Sigmoid colon (tissue), 4 donors: ENCODE results near the gene NAA80.

Experiments used
- CTCF ChIP-seq, 4 experiments: fragments of 450-650 bp in 3 of 4; fragments of 200-600 bp in 1 of 4; IDR thresholded peaks; one replicate each; pipeline ENCODE4 v1.5.1; 2016 to 2019; ENCODE audit warnings: antibody characterized with exemption in 4 of 4, mild to moderate bottlenecking in 3 of 4, moderate library complexity in 2 of 4
- EP300 ChIP-seq, 4 donors: sonication (generic); formaldehyde crosslinking; IDR thresholded peaks; one replicate each; pipeline ENCODE4 v1.6.1; 2017; ENCODE audit warnings: antibody characterized with exemption in 4 of 4

GRCh38 chr3:50322386-50323091, 23.3 kb upstream of the NAA80 start, which contains the start of gene HYAL2:
- no peak for TF ChIP-seq EP300 (IDR thresholded peaks at IDR 0.05)
- no peak for TF ChIP-seq CTCF (IDR thresholded peaks at IDR 0.05)
